Trophoblast cell (in vitro differentiated cells and primary cell): ENCODE data around the gene CNTN4.

Experiments
- DNase-seq, 2 donors: peaks; one replicate each; pipeline ENCODE4 v3.0.0-alpha.2; 2016
- H2AFZ ChIP-seq: 2 replicates; pipeline ENCODE4 v1.6.1; 2013; ENCODE audit warnings: low read length, moderate library complexity, mild to moderate bottlenecking; ENCODE audit not compliant: insufficient read depth, poor library complexity
- H2AK5ac ChIP-seq: 2 replicates; pipeline ENCODE4 v1.6.1; 2013; ENCODE audit warnings: mild to moderate bottlenecking, low read length
- H2BK120ac ChIP-seq: 2 replicates; pipeline ENCODE4 v1.6.1; 2013; ENCODE audit warnings: low read length, mild to moderate bottlenecking, moderate library complexity; ENCODE audit not compliant: insufficient read depth, poor library complexity
- H2BK12ac ChIP-seq: 2 replicates; pipeline ENCODE4 v1.6.1; 2013; ENCODE audit warnings: mild to moderate bottlenecking, low read length, moderate library complexity
- H2BK5ac ChIP-seq: 2 replicates; pipeline ENCODE4 v1.6.1; 2013; ENCODE audit warnings: low read length, low read depth, moderate library complexity, mild to moderate bottlenecking; ENCODE audit not compliant: poor library complexity
- H3K14ac ChIP-seq: 2 replicates; pipeline ENCODE4 v1.6.1; 2013; ENCODE audit warnings: mild to moderate bottlenecking, low read length
- H3K18ac ChIP-seq: 2 replicates; pipeline ENCODE4 v1.6.1; 2013; ENCODE audit warnings: mild to moderate bottlenecking, low read length
- H3K23ac ChIP-seq: 2 replicates; pipeline ENCODE4 v1.6.1; 2013; ENCODE audit warnings: low read length
- H3K27ac ChIP-seq: 2 replicates; pipeline ENCODE4 v1.5.1; 2013; ENCODE audit warnings: low read depth, mild to moderate bottlenecking, inconsistent platforms, low read length, moderate library complexity
- H3K27me3 ChIP-seq: 2 replicates; pipeline ENCODE4 v1.6.1; 2013; ENCODE audit warnings: inconsistent platforms, mild to moderate bottlenecking, low read length, moderate library complexity; ENCODE audit not compliant: insufficient read depth
- H3K36me3 ChIP-seq, 2 experiments: 1 replicate in 1 of 2; 2 replicates in 1 of 2; pipeline ENCODE4 v1.6.1; 2013; ENCODE audit warnings: low read length in 2 of 2, mild to moderate bottlenecking in 2 of 2, moderate library complexity in 1 of 2; ENCODE audit not compliant: insufficient read depth in 2 of 2, control insufficient read depth in 1 of 2
- H3K4ac ChIP-seq: 2 replicates; pipeline ENCODE4 v1.6.1; 2013; ENCODE audit warnings: low read depth, mild to moderate bottlenecking, low read length, moderate library complexity
- H3K4me1 ChIP-seq, 2 experiments: 1 replicate in 1 of 2; 2 replicates in 1 of 2; pipeline ENCODE4 v1.6.1; 2013; ENCODE audit warnings: low read length in 2 of 2, mild to moderate bottlenecking in 2 of 2, moderate library complexity in 1 of 2; ENCODE audit not compliant: insufficient read depth in 2 of 2, control insufficient read depth in 1 of 2
- H3K4me2 ChIP-seq: 2 replicates; pipeline ENCODE4 v1.6.1; 2013; ENCODE audit warnings: inconsistent platforms, mild to moderate bottlenecking, low read length, moderate library complexity
- H3K4me3 ChIP-seq: 2 replicates; pipeline ENCODE4 v1.5.1; 2013; ENCODE audit warnings: mild to moderate bottlenecking, low read depth, low read length, inconsistent platforms
- H3K79me1 ChIP-seq: one replicate; pipeline ENCODE4 v1.6.1; 2013; ENCODE audit warnings: low read length
- H3K79me2 ChIP-seq: 2 replicates; pipeline ENCODE4 v1.6.1; 2013; ENCODE audit warnings: low read length, mild to moderate bottlenecking; ENCODE audit not compliant: control insufficient read depth, insufficient read depth, poor library complexity
- H3K9ac ChIP-seq: 2 replicates; pipeline ENCODE4 v1.6.1; 2013; ENCODE audit warnings: mild to moderate bottlenecking, low read length
- H3K9me3 ChIP-seq: 2 replicates; pipeline ENCODE4 v1.6.1; 2013; ENCODE audit warnings: low read depth, mild to moderate bottlenecking, control low read depth, inconsistent platforms, low read length; ENCODE audit not compliant: insufficient read depth
- H4K12ac ChIP-seq: 2 replicates; pipeline ENCODE4 v1.6.1; 2013; ENCODE audit warnings: low read depth, mild to moderate bottlenecking, low read length, moderate library complexity
- H4K8ac ChIP-seq: 2 replicates; pipeline ENCODE4 v1.6.1; 2013; ENCODE audit warnings: low read depth, mild to moderate bottlenecking, low read length, moderate library complexity
- H4K91ac ChIP-seq: one replicate; pipeline ENCODE4 v1.6.1; 2013; ENCODE audit warnings: low read depth, mild to moderate bottlenecking, low read length, moderate library complexity
- WGBS: extraction: QIAGEN DNeasy Blood & Tissue Kit; methylation state at CpG from one replicate; pipeline ENCODE4 v1.1.7; 2013; ENCODE audit warnings: missing lambda C conversion rate; ENCODE audit not compliant: insufficient read length, insufficient coverage; ENCODE audit errors: extremely low coverage; 5-methylcytosine and 5-hydroxymethylcytosine counted together

CNTN4 gene

DNA sequence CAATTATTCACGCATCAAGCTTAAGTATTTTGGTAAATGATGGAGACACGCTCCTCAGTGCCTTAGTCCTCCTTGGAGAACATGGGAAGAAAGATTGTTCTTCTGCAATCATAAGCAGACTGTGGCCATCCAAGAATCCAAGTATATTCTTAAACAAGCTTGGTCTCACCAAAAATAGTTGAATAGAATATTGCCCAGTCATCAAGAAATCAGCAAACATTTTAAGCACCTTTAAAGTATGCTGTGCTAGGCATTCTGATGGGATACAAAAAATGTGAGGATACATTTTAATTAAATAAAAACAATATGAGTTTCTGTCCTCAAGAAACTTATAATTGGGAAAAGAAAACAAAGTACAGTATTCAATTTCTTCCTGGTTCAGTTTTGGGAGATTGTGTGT, 445.5 kb downstream of the CNTN4 start:
- H3K27ac ChIP-seq: no peak overlapping the region
- no peak overlapping the region for H4K8ac ChIP-seq
- no peak overlapping the region for H4K12ac ChIP-seq
- no peak overlapping the region for H3K9ac ChIP-seq
- no CpG with 5 or more reads among the region's 2 CpGs for WGBS
- no peak overlapping the region for H3K18ac ChIP-seq
- no peaks in the 10 kb centered on the region for H3K79me1 ChIP-seq
- H3K4me3 ChIP-seq: no peak overlapping the region
- no peaks in the 10 kb centered on the region for H3K4me1 ChIP-seq
- no peak overlapping the region for H2BK120ac ChIP-seq
- H3K36me3 ChIP-seq: no peaks in the 10 kb centered on the region
- no peaks in the 10 kb centered on the region for H3K27me3 ChIP-seq
- no peak overlapping the region for H3K23ac ChIP-seq
- no peak overlapping the region for H3K14ac ChIP-seq
- no peak overlapping the region for H3K4me2 ChIP-seq
- no peak overlapping the region for H3K4ac ChIP-seq
- H2AFZ ChIP-seq: no peak overlapping the region
- no peak overlapping the region for H2BK12ac ChIP-seq
- H4K91ac ChIP-seq: no peak overlapping the region
- no peak for DNase-seq
- no peaks in the 10 kb centered on the region for H3K79me2 ChIP-seq
- no peaks in the 10 kb centered on the region for H3K9me3 ChIP-seq
- no peak overlapping the region for H2AK5ac ChIP-seq
- H2BK5ac ChIP-seq: no peak overlapping the region

DNA sequence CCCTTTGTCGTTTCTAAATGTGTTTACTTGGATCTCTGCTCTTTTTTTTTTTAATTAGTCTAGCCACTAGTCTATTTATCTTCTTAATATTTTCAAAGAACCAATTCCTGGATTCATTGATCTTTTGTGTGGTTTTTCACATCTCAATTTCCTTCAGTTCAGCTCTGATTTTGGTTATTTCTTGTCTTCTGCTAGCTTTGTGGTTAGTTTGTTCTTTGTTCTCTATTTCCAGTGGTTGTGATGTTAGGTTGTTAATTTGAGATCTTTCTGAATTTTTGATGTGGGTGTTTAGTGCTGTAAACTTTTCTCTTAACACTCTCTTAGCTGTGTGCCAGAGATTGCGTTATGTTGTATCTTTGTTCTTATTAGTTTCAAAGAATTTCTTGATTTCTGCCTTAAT, 446.1 kb downstream of the CNTN4 start:
- Histone ChIP-seq H3K4me2 (no peak overlapping the region), H3K18ac (no peak overlapping the region), H3K14ac (no peak overlapping the region), H2BK5ac (no peak overlapping the region), H3K23ac (no peak overlapping the region), H3K79me1 (no peaks in the 10 kb centered on the region), H3K4me3 (no peak overlapping the region), H4K12ac (no peak overlapping the region), H3K36me3 (no peaks in the 10 kb centered on the region), H3K79me2 (no peaks in the 10 kb centered on the region), H4K91ac (no peak overlapping the region), H3K4ac (no peak overlapping the region), H2AK5ac (no peak overlapping the region), H3K9ac (no peak overlapping the region), H4K8ac (no peak overlapping the region), H2AFZ (no peak overlapping the region), H3K27me3 (no peaks in the 10 kb centered on the region), H3K4me1 (no peaks in the 10 kb centered on the region), H3K9me3 (no peaks in the 10 kb centered on the region), H2BK120ac (no peak overlapping the region), H2BK12ac (no peak overlapping the region), H3K27ac (no peak overlapping the region)
- no peak for DNase-seq
- no CpG with 5 or more reads among the region's 2 CpGs for WGBS

DNA sequence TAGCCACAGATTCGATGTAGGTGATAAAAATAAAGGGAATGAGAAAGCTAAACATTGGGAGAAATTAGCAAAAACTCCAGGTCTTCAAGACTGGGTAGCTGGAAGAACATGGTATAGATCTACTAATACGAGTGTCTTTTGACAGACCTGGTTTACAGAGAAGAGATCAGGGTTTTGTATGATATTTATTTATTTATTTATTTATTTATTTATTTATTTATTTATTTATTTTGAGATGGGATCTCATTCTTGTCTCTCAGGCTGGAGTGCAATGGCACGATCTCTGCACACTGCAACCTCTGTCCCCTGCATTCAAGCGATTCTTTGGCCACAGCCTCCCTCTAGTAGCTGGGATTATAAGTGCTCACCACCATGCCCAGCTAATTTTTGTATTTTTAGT, 448.4 kb downstream of the CNTN4 start:
- no peak overlapping the region for H2BK12ac ChIP-seq
- no peaks in the 10 kb centered on the region for H3K79me1 ChIP-seq
- no peak overlapping the region for H4K91ac ChIP-seq
- H3K14ac ChIP-seq: no peak overlapping the region
- H3K9me3 ChIP-seq: no peaks in the 10 kb centered on the region
- no peaks in the 10 kb centered on the region for H3K4me1 ChIP-seq
- no CpG with 5 or more reads among the region's 4 CpGs for WGBS
- H3K27ac ChIP-seq: no peak overlapping the region
- no peak overlapping the region for H3K4me2 ChIP-seq
- H3K4ac ChIP-seq: no peak overlapping the region
- no peak for DNase-seq
- H3K27me3 ChIP-seq: no peaks in the 10 kb centered on the region
- H2AK5ac ChIP-seq: no peak overlapping the region
- no peak overlapping the region for H4K8ac ChIP-seq
- H3K18ac ChIP-seq: no peak overlapping the region
- H2BK120ac ChIP-seq: no peak overlapping the region
- no peaks in the 10 kb centered on the region for H3K79me2 ChIP-seq
- H3K4me3 ChIP-seq: no peak overlapping the region
- no peak overlapping the region for H4K12ac ChIP-seq
- H3K23ac ChIP-seq: no peak overlapping the region
- H2AFZ ChIP-seq: no peak overlapping the region
- H2BK5ac ChIP-seq: no peak overlapping the region
- no peaks in the 10 kb centered on the region for H3K36me3 ChIP-seq
- no peak overlapping the region for H3K9ac ChIP-seq

DNA sequence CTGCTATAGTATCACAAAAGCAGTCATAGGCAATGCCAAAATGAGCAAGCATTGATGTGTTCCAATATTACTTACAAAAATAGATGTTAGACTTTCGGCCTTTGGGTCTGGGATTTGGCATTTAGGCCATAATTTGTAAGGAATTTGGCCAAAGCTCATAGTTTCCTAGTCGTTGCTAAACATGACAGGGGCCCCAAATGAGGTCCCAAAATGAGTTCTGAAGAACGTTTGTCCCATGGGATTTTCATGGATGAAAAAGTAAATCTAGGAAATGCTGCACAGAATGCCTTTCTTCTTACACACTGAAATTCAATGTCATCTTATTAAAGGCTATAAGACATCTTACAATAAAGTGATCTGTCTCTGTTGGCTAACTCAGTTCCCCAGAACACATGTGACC, 456.0 kb downstream of the CNTN4 start:
- Histone ChIP-seq H3K36me3 (no peaks in the 10 kb centered on the region), H3K4ac (no peak overlapping the region), H3K27ac (no peak overlapping the region), H2AFZ (no peak overlapping the region), H4K8ac (no peak overlapping the region), H3K4me2 (no peak overlapping the region), H3K4me3 (no peak overlapping the region), H3K9me3 (no peaks in the 10 kb centered on the region), H3K27me3 (no peaks in the 10 kb centered on the region), H3K18ac (no peak overlapping the region), H2BK120ac (no peak overlapping the region), H2BK12ac (no peak overlapping the region), H3K79me1 (no peaks in the 10 kb centered on the region), H2BK5ac (no peak overlapping the region), H4K12ac (no peak overlapping the region), H4K91ac (no peak overlapping the region), H3K79me2 (no peaks in the 10 kb centered on the region), H3K4me1 (no peaks in the 10 kb centered on the region), H3K14ac (no peak overlapping the region), H3K23ac (no peak overlapping the region), H2AK5ac (no peak overlapping the region), H3K9ac (no peak overlapping the region)
- DNase-seq: no peak
- no CpG with 5 or more reads among the region's 3 CpGs for WGBS
